Activated CD4-positive, alpha-beta T cell treated with anti-CD3 and anti-CD28 coated beads, Interleukin-2, amount 50 U/mL, for 1 hour (primary cell): ENCODE results near the gene VPS33A.
"Not testable (repeated sequence)": the region's sequence is repeated elsewhere in the genome, so short reads cannot be mapped to it uniquely, and the experiment has no call there.

Experiments used
- DNase-seq: peaks from one replicate; pipeline ENCODE4 v3.0.0-alpha.2; 2020

Gene VPS33A

GRCh38 chr12:122266230-122266901, at the start of gene VPS33A:
Gene VPS33A (minus strand): TSS chr12:122266494. CDS start chr12:122266408, 86 bp downstream.
- peak; percentile 89 for DNase-seq

DNA sequence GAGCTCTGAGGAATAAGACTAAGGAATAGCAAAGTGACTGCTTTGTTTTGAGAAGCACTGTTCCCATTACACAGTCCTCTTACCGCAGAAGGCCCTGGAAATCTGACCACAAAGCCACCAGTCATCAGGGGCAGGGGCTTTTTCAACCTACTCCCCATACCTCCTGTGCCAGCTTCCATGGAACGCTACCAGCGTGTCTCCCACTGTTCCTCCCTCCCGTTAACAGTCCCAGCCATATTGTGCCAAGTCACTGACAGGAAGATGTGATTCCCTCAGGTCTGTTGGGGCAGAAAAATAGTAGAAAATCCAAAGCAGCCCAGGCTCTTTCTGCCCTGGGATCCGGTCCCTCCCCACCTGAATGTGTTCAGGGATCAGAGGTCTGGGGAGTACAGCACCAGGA, 46.6 kb upstream of the VPS33A start:
- DNase-seq, result no peak

DNA sequence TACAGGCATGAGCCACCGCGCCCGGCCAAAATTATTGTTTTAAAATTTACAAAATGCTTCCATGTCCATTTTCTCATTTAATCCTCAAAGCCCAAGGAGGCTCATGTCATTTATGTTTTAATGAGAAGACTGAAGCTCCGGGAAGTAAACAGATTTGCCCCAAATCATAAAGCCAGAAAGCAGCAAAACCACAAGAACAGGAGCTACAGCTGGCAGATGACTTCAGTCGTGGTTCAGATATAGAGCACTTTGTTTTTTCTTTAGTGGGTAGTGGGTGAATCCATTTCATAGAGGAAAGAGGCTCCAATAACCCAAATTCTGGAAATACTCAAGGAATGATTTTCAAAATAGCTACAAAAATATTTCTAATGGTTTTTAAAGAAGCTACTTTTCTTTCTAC, 45.4 kb upstream of the VPS33A start:
- no peak for DNase-seq

GRCh38 chr12:122310626-122311333, 44.5 kb upstream of the VPS33A start:
- no peak for DNase-seq

GRCh38 chr12:122309564-122310121, 43.3 kb upstream of the VPS33A start:
- DNase-seq, result no peak

DNA sequence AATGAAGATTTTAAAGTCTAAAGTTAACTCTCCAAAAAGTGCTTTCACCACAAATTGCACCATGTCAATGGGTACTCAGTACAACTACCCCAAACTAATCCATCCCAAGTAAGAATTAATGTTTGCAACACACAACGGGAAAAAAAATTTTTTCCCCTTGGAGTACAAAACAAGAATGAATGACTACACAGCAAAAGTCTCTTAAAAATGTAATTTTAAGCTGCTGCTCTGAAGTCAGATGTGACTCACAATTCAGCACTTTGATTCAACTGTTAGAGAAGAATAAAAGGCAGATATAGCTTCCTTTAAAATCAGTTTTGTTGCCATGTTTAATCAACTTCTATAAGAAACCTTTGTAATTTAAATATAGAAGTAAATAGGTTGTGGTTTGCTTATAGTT, 42.5 kb upstream of the VPS33A start:
- DNase-seq, result no peak

- no peak for DNase-seq
These were observed 40.1 kb upstream of the VPS33A start for GRCh38 chr12:122306407-122306806.

GRCh38 chr12:122304924-122305323, 38.6 kb upstream of the VPS33A start:
- no peak for DNase-seq

GRCh38 chr12:122303068-122303467, 36.8 kb upstream of the VPS33A start:
- no peak for DNase-seq

GRCh38 chr12:122298071-122298748, 31.9 kb upstream of the VPS33A start:
- no peak for DNase-seq

DNA sequence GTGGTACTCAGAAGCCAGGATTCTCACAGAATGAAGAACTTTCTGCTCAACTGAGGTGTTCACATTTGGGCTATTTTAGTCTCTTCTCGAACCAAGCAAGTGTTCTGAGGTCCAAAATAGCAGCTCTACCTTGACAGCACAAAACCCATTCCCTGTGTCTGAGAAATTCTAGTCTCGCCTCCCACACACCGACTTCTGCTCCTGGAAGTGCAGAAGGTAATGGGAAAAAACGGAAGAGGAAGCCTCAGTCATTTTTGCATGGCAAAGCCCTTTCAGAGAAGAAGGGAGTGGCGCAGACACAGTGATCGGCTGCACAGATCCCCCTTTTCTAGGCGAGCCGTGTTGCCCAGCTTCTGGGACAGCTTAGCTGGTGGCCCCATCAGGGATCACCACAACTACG, 31.2 kb upstream of the VPS33A start:
- no peak for DNase-seq

DNA sequence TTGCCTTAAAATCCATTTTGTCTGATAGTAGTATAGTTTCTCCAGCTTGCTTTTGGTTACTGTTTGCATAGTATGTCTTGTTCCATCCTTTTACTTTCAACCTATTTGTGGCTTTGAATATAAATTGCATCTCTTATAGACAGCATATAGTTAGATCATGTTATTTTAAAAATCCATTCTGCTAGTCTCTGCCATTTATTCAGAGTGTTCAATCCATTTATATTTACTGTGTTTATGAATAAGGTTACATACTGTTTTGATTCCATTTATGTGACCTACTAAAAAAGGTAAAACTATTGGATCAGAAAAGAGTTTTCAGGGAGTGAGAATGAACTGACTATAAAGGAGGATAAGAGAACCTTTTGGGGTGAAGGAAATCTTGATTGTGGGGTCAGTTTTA, 29.6 kb upstream of the VPS33A start:
- DNase-seq, result no peak

DNA sequence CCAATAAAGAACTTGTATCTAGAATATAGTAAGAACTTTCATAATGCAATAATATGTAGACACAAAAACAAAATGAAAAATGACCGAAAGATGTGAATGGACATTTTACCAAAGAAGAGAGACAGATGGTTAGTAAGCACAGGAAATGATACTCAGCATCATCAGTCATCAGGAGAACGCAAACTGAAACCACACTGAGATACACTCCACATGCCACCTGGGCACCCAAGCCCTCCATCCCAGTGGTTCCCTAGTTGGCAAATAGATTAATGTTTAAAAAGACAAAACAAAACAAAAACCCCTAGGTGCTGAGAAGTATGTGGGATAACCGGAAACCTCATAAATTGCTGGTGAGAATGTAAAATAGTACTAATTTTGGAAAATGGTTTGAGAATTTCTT, 26.8 kb upstream of the VPS33A start:
- no peak for DNase-seq

- DNase-seq, result no peak
These were observed 25.1 kb upstream of the VPS33A start for GRCh38 chr12:122291431-122291830.

DNA sequence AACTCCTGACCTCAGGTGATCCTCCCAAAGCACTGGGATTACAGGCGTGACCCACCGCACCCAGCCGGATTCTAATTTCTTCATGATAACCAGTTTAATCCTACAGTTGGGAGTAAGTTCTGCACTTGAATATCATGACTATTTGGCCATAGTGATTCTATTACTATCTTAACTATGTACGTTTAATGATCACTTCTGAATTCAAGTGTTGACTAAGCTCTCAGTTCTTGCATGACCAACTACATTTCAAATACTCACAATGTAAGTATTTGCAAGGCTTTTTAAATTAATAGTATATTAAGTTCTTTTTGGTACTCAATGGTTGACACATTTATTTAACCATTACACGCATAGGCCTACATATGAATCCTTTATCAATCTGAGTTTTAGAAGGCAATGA, 17.4 kb upstream of the VPS33A start:
- no peak for DNase-seq

GRCh38 chr12:122282061-122282460, 15.8 kb upstream of the VPS33A start:
- DNase-seq, result no peak

- no peak for DNase-seq
These were observed 9.9 kb upstream of the VPS33A start for GRCh38 chr12:122276242-122276641.

DNA sequence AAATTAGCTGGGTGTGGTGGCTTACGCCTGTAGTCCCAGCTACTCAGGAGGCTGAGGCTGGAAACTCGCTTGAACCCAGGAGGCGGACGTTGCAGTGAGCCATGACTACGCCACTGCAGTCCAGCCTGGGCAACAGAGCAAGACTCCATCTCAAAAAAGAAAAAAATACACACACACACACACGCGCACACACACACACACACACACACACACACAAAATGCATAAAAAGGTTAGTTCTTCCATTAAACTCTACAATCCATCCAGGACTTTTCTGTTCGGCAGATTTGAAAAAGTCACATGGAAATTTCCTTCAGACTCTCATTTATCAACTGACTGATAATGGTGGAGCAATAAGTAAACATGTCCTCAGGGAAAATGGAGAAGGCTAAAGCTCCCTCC, 9.2 kb upstream of the VPS33A start:
- no peak for DNase-seq

GRCh38 chr12:122265886-122266229, 436 bp downstream of the VPS33A start:
- peak; percentile 50 for DNase-seq

DNA sequence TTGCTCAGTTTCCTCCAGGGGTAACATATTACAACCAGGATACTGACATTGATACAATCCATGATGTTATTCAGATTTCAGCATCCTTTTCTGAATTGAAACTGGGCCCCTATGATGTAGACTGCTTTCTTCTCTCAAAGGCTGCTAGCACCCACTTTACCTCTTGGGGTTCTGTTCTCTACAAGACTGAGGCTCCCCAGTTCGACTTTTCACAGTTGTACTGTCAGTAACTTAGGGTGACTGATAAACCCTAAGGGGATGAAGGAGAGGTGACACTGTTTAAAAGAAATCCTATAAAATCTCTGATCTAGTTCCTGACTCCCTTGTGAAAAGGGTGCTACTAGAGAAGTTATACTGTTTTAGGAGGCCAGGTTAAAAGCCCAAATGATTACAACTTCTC, 818 bp downstream of the VPS33A start:
- no peak for DNase-seq

GRCh38 chr12:122260735-122261134, 5.6 kb downstream of the VPS33A start:
- DNase-seq, result not testable (repeated sequence)

- not testable (repeated sequence) for DNase-seq
These were observed 7.4 kb downstream of the VPS33A start for GRCh38 chr12:122258939-122259338.

DNA sequence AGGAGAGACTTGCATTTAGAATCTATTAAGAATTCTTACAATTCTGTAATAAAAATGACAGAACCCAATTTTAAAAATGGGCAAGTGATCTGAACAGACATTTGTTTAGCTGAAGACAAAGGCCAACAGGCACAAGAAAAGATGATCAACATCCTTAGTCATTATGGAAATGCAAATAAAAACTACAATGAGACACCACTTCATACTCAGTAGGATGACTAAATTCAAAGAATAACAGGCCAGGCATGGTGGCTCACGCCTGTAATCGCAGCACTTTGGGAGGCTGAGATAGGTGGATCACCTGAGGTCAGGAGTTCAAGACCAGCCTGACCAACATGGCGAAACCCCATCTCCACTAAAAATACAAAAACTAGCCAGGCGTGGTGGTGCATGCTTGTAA, 7.8 kb downstream of the VPS33A start:
- not testable (repeated sequence) for DNase-seq

GRCh38 chr12:122250536-122250935, 15.8 kb downstream of the VPS33A start:
- DNase-seq, result no peak
